Mesothelial cell of epicardium (in vitro differentiated cells): ENCODE measurements around the gene RABGGTB. TPM values are rescaled to one million over a fixed set of nuclear protein-coding genes. Genes with fewer than 3 reads are reported as not detected.
"Not testable (repeated sequence)": the region's sequence is repeated elsewhere in the genome, so short reads cannot be mapped to it uniquely, and the experiment has no call there.

Experiments used
- DNase-seq, 2 experiments: peaks; one replicate each; pipeline ENCODE4 v3.0.0; 2021; ENCODE audit warnings: low spot score in 2 of 2; ENCODE audit not compliant: unreplicated experiment in 2 of 2
- H3K27ac Mint-ChIP-seq: 2 replicates; pipeline ENCODE4 v1.8.0; 2021; ENCODE audit warnings: mixed read lengths
- H3K27me3 Mint-ChIP-seq: 2 replicates; pipeline ENCODE4 v1.8.0; 2021; ENCODE audit warnings: low read depth, mixed read lengths
- H3K36me3 Mint-ChIP-seq: 2 replicates; pipeline ENCODE4 v1.8.0; 2021; ENCODE audit warnings: mixed read lengths
- H3K4me1 Mint-ChIP-seq: 2 replicates; pipeline ENCODE4 v1.8.0; 2021; ENCODE audit warnings: mixed read lengths
- H3K4me3 Mint-ChIP-seq: 2 replicates; pipeline ENCODE4 v1.8.0; 2021; ENCODE audit warnings: mild to moderate bottlenecking, moderate library complexity, mixed read lengths
- H3K9me3 Mint-ChIP-seq: 2 replicates; pipeline ENCODE4 v1.8.0; 2021; ENCODE audit warnings: mixed read lengths
- total RNA-seq: library from RNA; stranded (reverse); gene quantifications from 3 replicates; pipeline ENCODE4 v1.2.1, GENCODE V29; 2021
- TF ChIP-seq, protein P1 (sequence below): fragments of 200-600 bp; sonication (generic); IDR thresholded peaks from one replicate; pipeline ENCODE4 v1.5.0; 2021; ENCODE audit warnings: antibody characterized with exemption; ENCODE audit not compliant: unreplicated experiment

RABGGTB gene
- total RNA-seq, 1 donor from 2014 or later: 88.9 TPM

- Mint-ChIP-seq H3K27ac (no peak overlapping the region), H3K9me3 (no peaks in the 10 kb centered on the region), H3K4me3 (no peak overlapping the region), H3K27me3 (no peaks in the 10 kb centered on the region), H3K36me3 (peaks cover 2% of the 10 kb centered on the region), H3K4me1 (no peaks in the 10 kb centered on the region)
- DNase-seq: no peak
- TF ChIP-seq, protein P1, sequence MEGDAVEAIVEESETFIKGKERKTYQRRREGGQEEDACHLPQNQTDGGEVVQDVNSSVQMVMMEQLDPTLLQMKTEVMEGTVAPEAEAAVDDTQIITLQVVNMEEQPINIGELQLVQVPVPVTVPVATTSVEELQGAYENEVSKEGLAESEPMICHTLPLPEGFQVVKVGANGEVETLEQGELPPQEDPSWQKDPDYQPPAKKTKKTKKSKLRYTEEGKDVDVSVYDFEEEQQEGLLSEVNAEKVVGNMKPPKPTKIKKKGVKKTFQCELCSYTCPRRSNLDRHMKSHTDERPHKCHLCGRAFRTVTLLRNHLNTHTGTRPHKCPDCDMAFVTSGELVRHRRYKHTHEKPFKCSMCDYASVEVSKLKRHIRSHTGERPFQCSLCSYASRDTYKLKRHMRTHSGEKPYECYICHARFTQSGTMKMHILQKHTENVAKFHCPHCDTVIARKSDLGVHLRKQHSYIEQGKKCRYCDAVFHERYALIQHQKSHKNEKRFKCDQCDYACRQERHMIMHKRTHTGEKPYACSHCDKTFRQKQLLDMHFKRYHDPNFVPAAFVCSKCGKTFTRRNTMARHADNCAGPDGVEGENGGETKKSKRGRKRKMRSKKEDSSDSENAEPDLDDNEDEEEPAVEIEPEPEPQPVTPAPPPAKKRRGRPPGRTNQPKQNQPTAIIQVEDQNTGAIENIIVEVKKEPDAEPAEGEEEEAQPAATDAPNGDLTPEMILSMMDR: no peak
These were observed 20.2 kb upstream of the RABGGTB start for GRCh38 chr1:75765697-75766355.

GRCh38 chr1:75768016-75768415, 18.0 kb upstream of the RABGGTB start:
- H3K36me3 Mint-ChIP-seq: peaks cover 2% of the 10 kb centered on the region
- no peaks in the 10 kb centered on the region for H3K4me1 Mint-ChIP-seq
- H3K9me3 Mint-ChIP-seq: no peaks in the 10 kb centered on the region
- H3K27ac Mint-ChIP-seq: no peak overlapping the region
- H3K27me3 Mint-ChIP-seq: no peaks in the 10 kb centered on the region
- no peak overlapping the region for H3K4me3 Mint-ChIP-seq
- DNase-seq: no peak
- TF ChIP-seq, protein P1: no peak

DNA sequence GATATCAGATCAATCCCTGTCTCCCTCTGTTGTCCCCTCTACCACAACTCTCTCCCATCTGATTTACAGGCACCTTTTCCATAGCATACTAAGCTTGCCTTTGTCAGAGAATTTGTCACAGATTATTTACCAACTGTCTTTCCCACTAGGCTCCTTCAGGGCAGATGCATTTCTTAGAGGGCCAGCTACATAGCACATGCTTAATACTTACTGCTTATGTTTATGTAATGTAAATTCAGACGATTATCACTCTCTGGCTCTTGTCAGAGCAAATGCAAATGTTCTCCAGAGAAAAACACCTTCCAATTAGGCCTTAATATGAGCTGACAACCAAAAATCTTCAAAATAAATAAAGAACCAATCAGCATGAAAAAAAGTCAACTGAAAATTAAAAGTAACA, 15.3 kb upstream of the RABGGTB start:
- H3K27ac Mint-ChIP-seq: no peak overlapping the region
- no peaks in the 10 kb centered on the region for H3K4me1 Mint-ChIP-seq
- no peaks in the 10 kb centered on the region for H3K9me3 Mint-ChIP-seq
- no peaks in the 10 kb centered on the region for H3K36me3 Mint-ChIP-seq
- TF ChIP-seq, protein P1: no peak
- H3K27me3 Mint-ChIP-seq: no peaks in the 10 kb centered on the region
- no peak for DNase-seq
- H3K4me3 Mint-ChIP-seq: no peak overlapping the region

GRCh38 chr1:75771978-75772377, 14.1 kb upstream of the RABGGTB start:
- Mint-ChIP-seq H3K9me3 (peaks cover 2% of the 10 kb centered on the region), H3K27ac (no peak overlapping the region), H3K4me1 (no peaks in the 10 kb centered on the region), H3K36me3 (no peaks in the 10 kb centered on the region), H3K27me3 (no peaks in the 10 kb centered on the region), H3K4me3 (no peak overlapping the region)
- no peak for DNase-seq
- TF ChIP-seq, protein P1: no peak

GRCh38 chr1:75777812-75778211, 8.2 kb upstream of the RABGGTB start:
- peaks cover 11% of the 10 kb centered on the region for H3K27me3 Mint-ChIP-seq
- not testable (repeated sequence) for H3K36me3 Mint-ChIP-seq, H3K4me1 Mint-ChIP-seq, DNase-seq, H3K27ac Mint-ChIP-seq, H3K4me3 Mint-ChIP-seq
- H3K9me3 Mint-ChIP-seq: peaks cover 27% of the 10 kb centered on the region

DNA sequence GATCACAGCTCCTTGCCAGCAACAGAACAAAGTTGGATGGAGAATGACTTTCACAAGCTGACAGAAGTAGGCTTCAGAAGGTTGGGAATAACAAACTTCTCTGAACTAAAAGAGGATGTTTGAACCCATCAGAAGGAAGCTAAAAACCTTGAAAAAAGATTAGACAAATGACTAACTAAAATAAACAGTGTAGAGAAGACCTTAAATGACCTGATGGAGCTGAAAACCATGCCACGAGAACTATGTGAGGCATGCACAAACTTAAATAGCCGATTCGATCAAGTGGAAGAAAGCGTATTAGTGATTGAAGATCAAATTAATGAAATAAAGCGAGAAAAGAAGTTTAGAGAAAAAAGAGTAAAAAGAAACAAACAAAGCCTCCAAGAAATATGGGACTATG, 7.4 kb upstream of the RABGGTB start:
- H3K9me3 Mint-ChIP-seq: peaks cover 30% of the 10 kb centered on the region
- not testable (repeated sequence) for H3K4me3 Mint-ChIP-seq, H3K4me1 Mint-ChIP-seq, DNase-seq, H3K36me3 Mint-ChIP-seq, H3K27ac Mint-ChIP-seq
- peaks cover 11% of the 10 kb centered on the region for H3K27me3 Mint-ChIP-seq

GRCh38 chr1:75780183-75780582, 5.9 kb upstream of the RABGGTB start:
- not testable (repeated sequence) for H3K27ac Mint-ChIP-seq, DNase-seq, H3K4me3 Mint-ChIP-seq, H3K4me1 Mint-ChIP-seq, H3K36me3 Mint-ChIP-seq
- Mint-ChIP-seq H3K9me3 (peaks cover 30% of the 10 kb centered on the region), H3K27me3 (peaks cover 11% of the 10 kb centered on the region)

DNA sequence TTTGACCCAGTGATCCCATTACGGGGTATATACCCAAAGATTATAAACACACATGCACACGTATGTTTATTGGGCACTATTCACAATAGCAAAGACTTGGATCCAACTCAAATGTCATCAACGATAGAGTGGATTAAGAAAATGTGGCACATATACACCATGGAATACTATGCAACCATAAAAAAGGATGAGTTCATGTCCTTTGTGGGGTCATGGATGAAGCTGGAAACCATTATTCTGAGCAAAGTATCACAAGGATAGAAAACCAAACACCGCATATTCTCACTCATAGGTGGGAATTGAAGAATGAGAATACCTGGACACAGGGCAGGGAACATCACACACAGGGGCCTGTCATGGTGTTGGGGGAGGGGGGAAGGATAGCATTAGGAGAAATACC, 2.1 kb upstream of the RABGGTB start:
- Mint-ChIP-seq H3K4me3 (peak overlapping the region; percentile 20), H3K4me1 (peaks cover 27% of the 10 kb centered on the region), H3K27me3 (peaks cover 10% of the 10 kb centered on the region), H3K9me3 (peaks cover 21% of the 10 kb centered on the region)
- H3K36me3 Mint-ChIP-seq, DNase-seq, H3K27ac Mint-ChIP-seq: not testable (repeated sequence)
